ENCODE results near the gene SUB1.
A peak's percentile ranks its signal among the peaks of the same experiment; 100 is the strongest.

Gene SUB1

GRCh38 chr5:32585446-32586275 lies at the start of gene SUB1:
Gene SUB1 (plus strand): TSS chr5:32585557. CDS start chr5:32588513, 2,956 bp downstream.
- H3K4me1 ChIP-seq (ENCODE audit: control insufficient read depth, insufficient read depth, low read length): peaks cover 13% of the 10 kb centered on the region
- POLR2A ChIA-PET: interaction anchor here (0.9 to 1.2 kb wide), 4 partner anchors 54 to 114 kb away, joined by 3 to 4 read pairs (median 4); no protein-coding TSS in a partner anchor
- CTCF ChIA-PET: interaction anchor here (0.7 to 5.6 kb wide), 8 partner anchors 10 to 420 kb away, joined by 3 to 185 read pairs (median 3); no protein-coding TSS in a partner anchor
- no peak for TF ChIP-seq RBAK (tag by site-specific recombination; IDR thresholded peaks at IDR 0.05)
- TF ChIP-seq ZBTB17 (tag by site-specific recombination; IDR thresholded peaks at IDR 0.05): peak; percentile 70
- TF ChIP-seq ZEB2 (tag by site-specific recombination; IDR thresholded peaks at IDR 0.05): peak; percentile 43; the same call in 1 of the 2 replicates
- TF ChIP-seq ZNF138 (tag by site-specific recombination; IDR thresholded peaks at IDR 0.05; ENCODE audit: borderline replicate concordance): no peak
- no peak for TF ChIP-seq ZNF248 (tag by site-specific recombination; IDR thresholded peaks at IDR 0.05)
- TF ChIP-seq PATZ1 (tag by site-specific recombination; IDR thresholded peaks at IDR 0.05): peak; percentile 80
- peak; percentile 96 for TF ChIP-seq BCL6B (tag by site-specific recombination; IDR thresholded peaks at IDR 0.05)
- no peak for TF ChIP-seq ZNF830 (tag by site-specific recombination; IDR thresholded peaks at IDR 0.05; ENCODE audit: low read depth)
- TF ChIP-seq ZNF501 (tag by site-specific recombination; IDR thresholded peaks at IDR 0.05): peak; percentile 26
- peak; percentile 28; the same call in 1 of the 2 replicates for TF ChIP-seq ZNF146 (tag by site-specific recombination; IDR thresholded peaks at IDR 0.05)
- TF ChIP-seq ZNF335 (tag by site-specific recombination; conservative IDR thresholded peaks at IDR 0.05): peak; percentile 27; the same call in 1 of the 2 replicates
- peak; percentile 83 for TF ChIP-seq ZBTB26 (tag by site-specific recombination; optimal IDR thresholded peaks at IDR 0.05)
- peak; percentile 82 for TF ChIP-seq ZNF629 (tag by site-specific recombination; IDR thresholded peaks at IDR 0.05)
- no peak for TF ChIP-seq ZNF18 (tag by site-specific recombination; IDR thresholded peaks at IDR 0.05)
- no peak for TF ChIP-seq ZNF169 (tag by site-specific recombination; IDR thresholded peaks at IDR 0.05)
- TF ChIP-seq ZNF76 (tag by site-specific recombination; IDR thresholded peaks at IDR 0.05; ENCODE audit: borderline replicate concordance, low read depth): 0 out of 2 replicates have a peak, but pooled peaks have one; percentile 33
- no peak for TF ChIP-seq ZNF623 (tag by site-specific recombination; IDR thresholded peaks at IDR 0.05)
- peak; percentile 40; the same call in 1 of the 2 replicates for TF ChIP-seq ZNF610 (tag by site-specific recombination; IDR thresholded peaks at IDR 0.05; ENCODE audit: borderline replicate concordance)
- peak; percentile 7; the same call in 1 of the 2 replicates for TF ChIP-seq ZSCAN30 (tag by site-specific recombination; IDR thresholded peaks at IDR 0.05)
- TF ChIP-seq ZNF530 (tag by site-specific recombination; IDR thresholded peaks at IDR 0.05; ENCODE audit: low read depth): no peak
- no peak for TF ChIP-seq ZNF747 (tag by site-specific recombination; IDR thresholded peaks at IDR 0.05)
- peak; percentile 71; the same call in 1 of the 2 replicates for TF ChIP-seq ZBTB21 (tag by site-specific recombination; IDR thresholded peaks at IDR 0.05)
- no peak for TF ChIP-seq ZNF416 (tag by site-specific recombination; IDR thresholded peaks at IDR 0.05)
- TF ChIP-seq ZNF645 (tag by site-specific recombination; IDR thresholded peaks at IDR 0.05): 0 out of 2 replicates have a peak, but pooled peaks have one; percentile 18
- peak; percentile 44 for TF ChIP-seq ZNF639 (tag by site-specific recombination; IDR thresholded peaks at IDR 0.05)
- peak; percentile 89 for TF ChIP-seq YY1 (tag by site-specific recombination; IDR thresholded peaks at IDR 0.05)
- peak; percentile 48; the same call in 1 of the 2 replicates for TF ChIP-seq ZBTB8A (tag by site-specific recombination; IDR thresholded peaks at IDR 0.05)
- no peak for TF ChIP-seq ZNF654 (tag by site-specific recombination; IDR thresholded peaks at IDR 0.05; ENCODE audit: low read depth)
- TF ChIP-seq ZNF558 (tag by site-specific recombination; IDR thresholded peaks at IDR 0.05): no peak

More at GRCh38 chr5:32585446-32586275, at the start of gene SUB1:
- Histone ChIP-seq H3K4me3 (ENCODE audit: low read depth, low read length) (peak within 1 kb of the TSS; percentile 96), H3K27ac (ENCODE audit: extremely low read depth, low read depth, low read length) (peak within 1 kb of the TSS; percentile 94), H3K9me3 (ENCODE audit: control insufficient read depth, insufficient read depth, low read depth, low read length) (no peaks in the 10 kb centered on the region), H3K36me3 (ENCODE audit: control insufficient read depth in 2 of 2, insufficient read depth in 1 of 2, low read length in 2 of 2) (peaks cover 16 to 20% of the 10 kb centered on the region in 2 experiments)
